ENCODE measurements around the gene ERI2. TPM values are rescaled to one million over a fixed set of nuclear protein-coding genes. Genes with fewer than 3 reads are reported as not detected.
A peak's percentile ranks its signal among the peaks of the same experiment; 100 is the strongest.
"Not testable (repeated sequence)": the region's sequence is repeated elsewhere in the genome, so short reads cannot be mapped to it uniquely, and the experiment has no call there.

The ERI2 gene
- total RNA-seq, 1 donor from 2014 or later = 16.4 TPM

DNA sequence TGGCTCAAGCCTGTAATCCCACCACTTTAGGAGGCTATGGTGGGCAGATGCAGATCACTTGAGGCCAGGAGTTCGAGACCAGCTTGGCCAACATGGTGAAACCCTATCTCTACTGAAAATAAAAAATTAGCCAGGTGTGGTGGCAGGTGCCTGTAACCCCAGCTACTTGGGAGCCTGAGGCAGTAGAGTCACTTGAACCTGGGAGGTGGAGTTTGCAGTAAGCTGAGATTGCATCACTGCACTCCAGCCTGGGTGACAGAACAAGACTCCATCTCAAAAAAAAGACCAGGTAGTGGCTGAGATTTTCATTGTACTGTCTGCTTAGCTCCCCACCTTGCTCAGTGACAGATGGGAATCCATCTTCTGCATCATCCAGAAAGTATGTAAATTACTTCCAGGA, 41.8 kb downstream of the ERI2 start:
- DNase-seq = not testable (repeated sequence)

DNA sequence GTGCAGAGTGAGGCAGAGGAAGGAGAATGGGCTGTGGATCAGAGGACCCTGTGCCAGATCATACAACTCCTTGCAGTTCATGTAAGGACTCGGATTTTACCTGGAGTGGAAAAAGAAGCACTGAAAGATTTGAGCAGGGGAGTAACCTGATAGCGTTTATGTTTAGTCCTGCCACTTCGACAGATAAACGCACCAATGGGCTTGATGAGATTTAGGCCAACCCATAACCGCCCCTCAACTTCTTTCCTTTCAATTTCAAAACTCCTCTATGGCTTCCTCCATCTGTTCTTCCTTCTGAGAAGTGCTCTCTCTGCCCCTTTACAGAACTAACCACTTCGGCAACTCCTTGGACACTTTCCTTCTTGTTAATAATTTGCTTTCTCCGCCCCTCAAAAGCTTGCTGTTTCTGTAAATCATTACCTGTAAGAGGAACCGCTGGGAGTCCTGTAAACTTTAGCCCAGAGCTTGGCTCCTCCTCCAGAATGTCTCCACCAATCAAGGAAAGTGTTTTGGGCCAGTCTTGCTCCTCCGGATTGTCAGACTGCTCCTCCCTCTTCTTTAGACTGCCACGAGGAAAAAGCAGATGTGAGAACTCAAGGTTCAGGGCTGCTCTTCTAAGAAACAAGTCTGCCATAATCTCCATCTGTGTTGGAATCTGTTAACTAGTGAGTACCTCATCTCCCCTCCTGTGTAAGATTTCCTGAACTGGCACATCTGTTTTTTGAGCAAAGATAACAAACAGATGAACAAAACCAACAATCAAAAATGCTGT, 42.6 kb downstream of the ERI2 start, which contains the start of gene ACSM3:
TSS of gene ACSM3 (plus strand) at position 554 of the 772 bp plus-strand sequence. CDS start 6,021 bp downstream, outside the sequence.
- peak; percentile 64 for DNase-seq

DNA sequence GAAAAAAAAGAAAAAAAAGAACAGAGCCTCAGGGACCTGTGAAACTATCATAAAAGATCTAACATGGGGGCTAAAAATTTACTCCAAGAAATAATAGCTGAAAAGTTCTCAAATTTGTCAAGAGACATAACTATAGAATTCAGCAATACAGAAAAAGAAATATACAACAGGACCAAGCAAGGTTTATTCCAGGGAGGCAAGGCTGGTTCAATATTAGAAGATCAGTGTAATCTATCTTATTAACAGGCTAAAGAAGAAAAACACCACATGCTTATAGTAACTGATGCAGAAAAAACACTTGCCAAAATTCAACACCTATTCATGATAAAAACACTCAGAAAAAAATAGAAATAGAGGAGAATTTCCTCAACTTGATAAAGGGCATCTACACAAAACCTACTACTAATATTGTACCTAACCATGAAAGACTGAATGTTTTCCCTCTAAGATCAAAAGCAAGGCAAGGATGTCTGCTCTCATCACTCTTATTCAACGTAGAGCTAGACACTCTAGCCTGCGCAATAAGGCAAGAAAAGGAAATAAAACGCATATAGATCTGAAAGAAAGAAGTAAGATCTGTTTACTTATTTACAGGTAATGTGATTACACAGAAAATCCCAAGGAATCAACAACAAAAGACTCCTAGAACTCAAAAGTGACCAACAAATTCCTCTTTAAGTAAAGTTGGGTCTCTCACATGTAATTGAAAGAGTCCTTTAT, 43.7 kb downstream of the ERI2 start:
- DNase-seq = no peak

DNA sequence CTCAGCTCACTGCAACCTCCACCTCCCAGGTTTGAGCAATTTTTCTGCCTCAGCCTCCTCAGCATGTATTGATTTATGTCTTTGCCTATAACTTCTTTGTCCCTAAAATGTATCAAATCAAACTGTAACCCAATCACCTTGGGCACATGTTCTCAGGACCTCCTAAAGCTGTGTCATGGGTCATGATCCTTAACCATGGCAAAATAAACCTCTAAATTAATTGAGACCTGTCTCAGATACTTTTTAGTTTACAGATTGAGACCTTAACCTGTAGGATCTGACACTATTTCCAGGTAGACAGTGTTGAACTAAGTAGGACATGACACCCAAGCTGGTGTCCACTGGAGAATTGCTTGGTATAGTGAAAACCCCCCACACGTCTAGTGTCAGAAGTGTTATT, 45.1 kb downstream of the ERI2 start:
- DNase-seq = no peak

- no peak for DNase-seq
These were observed 45.9 kb downstream of the ERI2 start for GRCh38 chr16:20760346-20760745.

- DNase-seq = not testable (repeated sequence)
These were observed 50.5 kb downstream of the ERI2 start for GRCh38 chr16:20755799-20756198.

GRCh38 chr16:20755238-20755637, 51.0 kb downstream of the ERI2 start:
- DNase-seq = no peak

GRCh38 chr16:20753727-20754126, 52.5 kb downstream of the ERI2 start:
- DNase-seq = no peak

DNA sequence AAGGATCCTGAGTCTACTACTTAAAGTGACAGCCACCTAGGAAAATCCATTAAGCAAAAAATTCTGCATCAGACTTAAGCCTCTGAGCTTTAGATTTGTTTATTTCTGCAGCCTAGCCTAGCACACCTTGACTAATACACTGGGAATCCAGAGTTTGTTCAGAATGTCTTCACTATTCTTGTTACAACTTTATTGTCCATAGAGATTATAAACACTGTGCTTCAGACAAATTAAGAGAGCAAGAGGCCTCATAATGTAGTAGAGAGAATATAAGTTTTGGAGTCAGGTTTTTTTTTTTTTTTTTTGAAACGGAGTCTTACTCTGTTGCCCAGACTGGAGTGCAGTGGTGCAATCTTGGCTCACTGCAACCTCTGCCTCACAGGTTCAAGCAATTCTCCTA, 55.7 kb downstream of the ERI2 start:
- no peak for DNase-seq

DNA sequence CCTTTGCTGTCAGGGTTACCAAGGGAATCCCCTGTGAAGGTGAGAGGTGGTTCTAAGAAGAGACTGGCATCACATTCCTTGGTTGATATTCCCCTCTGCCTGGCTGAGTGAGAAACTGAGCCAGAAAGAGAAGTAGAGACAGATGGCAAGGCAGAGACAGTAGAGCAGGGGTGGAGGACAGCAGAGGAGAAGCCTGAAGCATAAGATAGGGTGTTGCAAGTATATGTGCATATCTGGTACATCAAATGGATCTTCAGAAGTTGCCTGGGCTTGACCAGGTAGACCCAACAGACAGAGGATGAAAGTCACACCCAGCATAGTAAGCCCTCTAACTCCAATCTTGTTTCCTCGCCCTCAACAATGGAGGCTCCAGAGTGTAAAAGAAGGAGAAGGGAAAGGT, 56.8 kb downstream of the ERI2 start:
- DNase-seq = no peak

DNA sequence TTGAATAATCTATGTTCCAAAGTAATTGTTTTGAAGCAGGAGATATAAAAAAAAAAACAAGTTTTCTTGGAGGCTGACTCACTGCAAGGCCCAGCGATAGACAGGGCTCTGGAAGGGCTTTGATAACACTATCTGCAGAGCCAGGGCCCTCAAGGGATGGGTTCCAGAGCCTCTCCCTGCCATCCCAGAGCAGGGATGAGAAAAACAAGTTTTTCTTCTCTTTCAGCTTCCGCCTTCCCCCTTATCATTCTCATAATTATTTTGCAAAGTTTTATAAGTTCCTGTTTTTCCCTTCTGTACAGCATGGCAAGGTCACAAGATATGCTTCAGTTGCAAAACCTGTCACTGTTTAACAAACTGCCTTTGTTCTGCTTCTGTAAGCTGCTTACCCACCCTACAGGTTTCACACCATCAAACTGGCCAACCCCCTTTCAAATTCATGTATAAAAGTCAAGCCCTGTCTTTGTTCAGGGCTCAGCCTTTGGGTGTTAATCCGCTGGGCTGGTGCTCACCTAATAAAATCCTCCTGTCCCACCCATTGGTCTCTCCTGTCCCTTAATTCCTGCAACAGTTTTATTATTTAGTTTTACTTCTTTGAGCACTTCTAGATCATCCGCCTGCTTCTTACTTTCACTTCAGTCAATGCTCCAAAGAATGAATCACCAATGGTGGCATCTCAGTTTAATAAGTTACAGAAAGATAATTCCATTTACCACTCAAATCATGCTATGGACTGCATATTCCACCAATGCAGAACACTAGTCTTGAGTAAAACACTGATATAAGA, 59.0 kb downstream of the ERI2 start:
- DNase-seq = no peak

DNA sequence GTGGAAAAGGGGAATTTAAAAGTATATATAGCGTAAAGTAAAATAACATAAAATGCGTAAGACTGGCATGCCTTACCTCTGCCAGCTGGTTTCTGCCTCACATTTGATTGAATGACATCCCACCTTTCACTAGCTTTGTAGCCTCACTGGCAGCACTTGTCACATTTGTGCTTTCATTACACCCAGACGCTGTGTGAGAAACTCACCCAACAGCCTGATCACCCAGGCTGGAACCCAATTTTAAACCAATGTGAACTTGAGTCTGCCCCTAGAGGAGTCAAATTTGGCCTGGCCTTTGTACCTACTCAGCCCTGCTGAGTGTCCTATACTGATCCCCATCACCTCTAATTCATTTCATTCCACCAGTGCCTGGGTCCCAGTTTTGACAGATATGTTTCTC, 59.8 kb downstream of the ERI2 start:
- no peak for DNase-seq

Small RNA genes lying within 50 kb of the gene (small RNA-seq; reads per million reads assigned to genes)
- gene RF00618 (ENCODE audit: low replicate concordance) = not detected
- gene RNU6-944P (ENCODE audit: low replicate concordance) = not detected

Other genes with a start within 250 kb of the ERI2 start
- not detected for gene ACSM2B, start 230.1 kb downstream of the ERI2 start, total RNA-seq
- 0.20 TPM for gene ACSM1, start 108.8 kb downstream of the ERI2 start, total RNA-seq
- 40.5 TPM for gene THUMPD1, start 64.7 kb downstream of the ERI2 start, total RNA-seq
- 5.1 TPM for gene ACSM3, start 42.5 kb downstream of the ERI2 start, total RNA-seq
- 5.3 TPM for gene REXO5, start 55 bp upstream of the ERI2 start, total RNA-seq
- gene DCUN1D3, start 93.9 kb upstream of the ERI2 start, total RNA-seq = 13.7 TPM
- gene LYRM1, start 94.3 kb upstream of the ERI2 start, total RNA-seq = 25.4 TPM

Measured in skin of body (tissue), 3 donors.